GM12878 (cell line): Measurements from ENCODE around the gene MAPK8.

Experiments
- BMI1 ChIP-seq: fragments of 450-650 bp; IDR thresholded peaks from 2 replicates; pipeline ENCODE4 v1.6.1; 2016; ENCODE audit warnings: mild to moderate bottlenecking, moderate library complexity, borderline replicate concordance
- BRCA1 ChIP-seq: IDR thresholded peaks from 2 replicates; pipeline ENCODE4 v1.6.1; 2011; ENCODE audit warnings: low read depth, low read length, improper control_type of control experiment
- EZH2 ChIP-seq: IDR thresholded peaks from 2 replicates; pipeline ENCODE4 v1.6.1; 2012; ENCODE audit warnings: low read depth, mild to moderate bottlenecking, control low read depth, inconsistent platforms, low read length, borderline replicate concordance; ENCODE audit not compliant: control insufficient read depth
- HDAC2 ChIP-seq: fragments of 200-600 bp; sonication (generic); IDR thresholded peaks from 2 replicates; pipeline ENCODE4 v1.6.1; 2017
- MTA2 ChIP-seq: fragments of 450-650 bp; IDR thresholded peaks from 2 replicates; pipeline ENCODE4 v1.6.1; 2016; ENCODE audit warnings: low read depth, mild to moderate bottlenecking, moderate library complexity
- PAX8 ChIP-seq: fragments of 450-650 bp; IDR thresholded peaks from 2 replicates; pipeline ENCODE4 v1.6.1; 2017; ENCODE audit warnings: mild to moderate bottlenecking, moderate library complexity
- POLR2A ChIP-seq: IDR thresholded peaks from 2 replicates; pipeline ENCODE4 v1.6.1; 2011; ENCODE audit warnings: low read depth, mild to moderate bottlenecking, low read length
- ZSCAN29 ChIP-seq: fragments of 450-650 bp; IDR thresholded peaks from 2 replicates; pipeline ENCODE4 v1.6.1; 2017; ENCODE audit warnings: mild to moderate bottlenecking, moderate library complexity
- TF ChIP-seq, protein P1 (sequence below), 3 experiments: IDR thresholded peaks in 2 of 3; conservative IDR thresholded peaks in 1 of 3; 2 replicates each; pipeline ENCODE4 v1.5.1; 2011; ENCODE audit warnings: low read depth in 3 of 3, low read length in 3 of 3, mild to moderate bottlenecking in 3 of 3, control low read depth in 2 of 3, moderate library complexity in 2 of 3, inconsistent platforms in 1 of 3, mixed read lengths in 1 of 3; ENCODE audit not compliant: control insufficient read depth in 2 of 3, insufficient read depth in 1 of 3; ENCODE audit errors: extremely low read depth in 1 of 3
- TF ChIP-seq, protein P2 (sequence below): IDR thresholded peaks from 2 replicates; pipeline ENCODE4 v1.6.1; 2011; ENCODE audit warnings: low read depth, low read length, improper control_type of control experiment, borderline replicate concordance
- TF ChIP-seq, protein P3 (sequence below): IDR thresholded peaks from 2 replicates; pipeline ENCODE4 v1.6.1; 2012; ENCODE audit warnings: mild to moderate bottlenecking, low read depth, low read length
- TF ChIP-seq, protein P4 (sequence below): IDR thresholded peaks from 2 replicates; pipeline ENCODE4 v1.6.1; 2012; ENCODE audit warnings: low read depth, low read length, improper control_type of control experiment
- TF ChIP-seq, protein P5 (sequence below): IDR thresholded peaks from 2 replicates; pipeline ENCODE4 v1.6.1; 2012; ENCODE audit warnings: low read length, inconsistent platforms

DNA sequence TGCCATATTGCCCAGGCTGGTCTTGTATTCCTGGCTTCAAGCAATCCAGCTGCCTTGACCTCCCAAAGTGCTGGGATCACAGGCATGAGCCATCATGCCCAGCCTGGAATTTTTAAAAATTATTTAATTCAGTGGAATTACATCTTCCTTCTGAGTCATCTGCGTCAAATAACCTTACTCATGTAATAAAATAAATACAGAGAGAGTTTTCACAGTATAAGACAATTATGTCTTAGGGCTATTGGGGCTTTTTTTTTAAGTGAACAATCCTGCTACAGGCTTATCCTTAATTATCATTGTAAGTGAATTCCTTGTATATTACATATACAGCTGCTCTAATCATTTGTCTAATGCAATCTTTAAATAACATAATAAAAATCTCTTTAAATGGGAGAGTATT is 108.3 kb downstream of the MAPK8 start:
- TF ChIP-seq PAX8 (no peak), ZSCAN29 (no peak), BRCA1 (no peak), EZH2 (no peak), POLR2A (no peak), MTA2 (no peak), BMI1 (no peak), HDAC2 (no peak)
- TF ChIP-seq, protein P1, sequence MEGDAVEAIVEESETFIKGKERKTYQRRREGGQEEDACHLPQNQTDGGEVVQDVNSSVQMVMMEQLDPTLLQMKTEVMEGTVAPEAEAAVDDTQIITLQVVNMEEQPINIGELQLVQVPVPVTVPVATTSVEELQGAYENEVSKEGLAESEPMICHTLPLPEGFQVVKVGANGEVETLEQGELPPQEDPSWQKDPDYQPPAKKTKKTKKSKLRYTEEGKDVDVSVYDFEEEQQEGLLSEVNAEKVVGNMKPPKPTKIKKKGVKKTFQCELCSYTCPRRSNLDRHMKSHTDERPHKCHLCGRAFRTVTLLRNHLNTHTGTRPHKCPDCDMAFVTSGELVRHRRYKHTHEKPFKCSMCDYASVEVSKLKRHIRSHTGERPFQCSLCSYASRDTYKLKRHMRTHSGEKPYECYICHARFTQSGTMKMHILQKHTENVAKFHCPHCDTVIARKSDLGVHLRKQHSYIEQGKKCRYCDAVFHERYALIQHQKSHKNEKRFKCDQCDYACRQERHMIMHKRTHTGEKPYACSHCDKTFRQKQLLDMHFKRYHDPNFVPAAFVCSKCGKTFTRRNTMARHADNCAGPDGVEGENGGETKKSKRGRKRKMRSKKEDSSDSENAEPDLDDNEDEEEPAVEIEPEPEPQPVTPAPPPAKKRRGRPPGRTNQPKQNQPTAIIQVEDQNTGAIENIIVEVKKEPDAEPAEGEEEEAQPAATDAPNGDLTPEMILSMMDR (IDR thresholded peaks at IDR 0.05 in 2 of 3, conservative IDR thresholded peaks at IDR 0.05 in 1 of 3; ENCODE audit: control insufficient read depth in 2 of 3, extremely low read depth in 1 of 3, insufficient read depth in 1 of 3, low read depth in 3 of 3, low read length in 3 of 3), result no peak
- TF ChIP-seq, protein P2, sequence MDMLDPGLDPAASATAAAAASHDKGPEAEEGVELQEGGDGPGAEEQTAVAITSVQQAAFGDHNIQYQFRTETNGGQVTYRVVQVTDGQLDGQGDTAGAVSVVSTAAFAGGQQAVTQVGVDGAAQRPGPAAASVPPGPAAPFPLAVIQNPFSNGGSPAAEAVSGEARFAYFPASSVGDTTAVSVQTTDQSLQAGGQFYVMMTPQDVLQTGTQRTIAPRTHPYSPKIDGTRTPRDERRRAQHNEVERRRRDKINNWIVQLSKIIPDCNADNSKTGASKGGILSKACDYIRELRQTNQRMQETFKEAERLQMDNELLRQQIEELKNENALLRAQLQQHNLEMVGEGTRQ, result no peak
- TF ChIP-seq, protein P3, sequence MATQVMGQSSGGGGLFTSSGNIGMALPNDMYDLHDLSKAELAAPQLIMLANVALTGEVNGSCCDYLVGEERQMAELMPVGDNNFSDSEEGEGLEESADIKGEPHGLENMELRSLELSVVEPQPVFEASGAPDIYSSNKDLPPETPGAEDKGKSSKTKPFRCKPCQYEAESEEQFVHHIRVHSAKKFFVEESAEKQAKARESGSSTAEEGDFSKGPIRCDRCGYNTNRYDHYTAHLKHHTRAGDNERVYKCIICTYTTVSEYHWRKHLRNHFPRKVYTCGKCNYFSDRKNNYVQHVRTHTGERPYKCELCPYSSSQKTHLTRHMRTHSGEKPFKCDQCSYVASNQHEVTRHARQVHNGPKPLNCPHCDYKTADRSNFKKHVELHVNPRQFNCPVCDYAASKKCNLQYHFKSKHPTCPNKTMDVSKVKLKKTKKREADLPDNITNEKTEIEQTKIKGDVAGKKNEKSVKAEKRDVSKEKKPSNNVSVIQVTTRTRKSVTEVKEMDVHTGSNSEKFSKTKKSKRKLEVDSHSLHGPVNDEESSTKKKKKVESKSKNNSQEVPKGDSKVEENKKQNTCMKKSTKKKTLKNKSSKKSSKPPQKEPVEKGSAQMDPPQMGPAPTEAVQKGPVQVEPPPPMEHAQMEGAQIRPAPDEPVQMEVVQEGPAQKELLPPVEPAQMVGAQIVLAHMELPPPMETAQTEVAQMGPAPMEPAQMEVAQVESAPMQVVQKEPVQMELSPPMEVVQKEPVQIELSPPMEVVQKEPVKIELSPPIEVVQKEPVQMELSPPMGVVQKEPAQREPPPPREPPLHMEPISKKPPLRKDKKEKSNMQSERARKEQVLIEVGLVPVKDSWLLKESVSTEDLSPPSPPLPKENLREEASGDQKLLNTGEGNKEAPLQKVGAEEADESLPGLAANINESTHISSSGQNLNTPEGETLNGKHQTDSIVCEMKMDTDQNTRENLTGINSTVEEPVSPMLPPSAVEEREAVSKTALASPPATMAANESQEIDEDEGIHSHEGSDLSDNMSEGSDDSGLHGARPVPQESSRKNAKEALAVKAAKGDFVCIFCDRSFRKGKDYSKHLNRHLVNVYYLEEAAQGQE, result no peak
- TF ChIP-seq, protein P4, sequence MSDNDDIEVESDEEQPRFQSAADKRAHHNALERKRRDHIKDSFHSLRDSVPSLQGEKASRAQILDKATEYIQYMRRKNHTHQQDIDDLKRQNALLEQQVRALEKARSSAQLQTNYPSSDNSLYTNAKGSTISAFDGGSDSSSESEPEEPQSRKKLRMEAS, result no peak
- TF ChIP-seq, protein P5, sequence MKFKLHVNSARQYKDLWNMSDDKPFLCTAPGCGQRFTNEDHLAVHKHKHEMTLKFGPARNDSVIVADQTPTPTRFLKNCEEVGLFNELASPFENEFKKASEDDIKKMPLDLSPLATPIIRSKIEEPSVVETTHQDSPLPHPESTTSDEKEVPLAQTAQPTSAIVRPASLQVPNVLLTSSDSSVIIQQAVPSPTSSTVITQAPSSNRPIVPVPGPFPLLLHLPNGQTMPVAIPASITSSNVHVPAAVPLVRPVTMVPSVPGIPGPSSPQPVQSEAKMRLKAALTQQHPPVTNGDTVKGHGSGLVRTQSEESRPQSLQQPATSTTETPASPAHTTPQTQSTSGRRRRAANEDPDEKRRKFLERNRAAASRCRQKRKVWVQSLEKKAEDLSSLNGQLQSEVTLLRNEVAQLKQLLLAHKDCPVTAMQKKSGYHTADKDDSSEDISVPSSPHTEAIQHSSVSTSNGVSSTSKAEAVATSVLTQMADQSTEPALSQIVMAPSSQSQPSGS, result no peak
